NT2/D1 (cell line): ENCODE data around the gene ENO4.

Experiments used
- DNase-seq: peaks from one replicate; pipeline ENCODE4 v3.0.0-alpha.2; 2011; ENCODE audit warnings: low read depth, low spot score
- H3K27me3 ChIP-seq: 2 replicates; pipeline ENCODE4 v1.6.0; 2011; ENCODE audit warnings: mild to moderate bottlenecking; ENCODE audit not compliant: insufficient read length, insufficient read depth
- H3K36me3 ChIP-seq: 2 replicates; pipeline ENCODE4 v1.6.1; 2011; ENCODE audit warnings: mild to moderate bottlenecking, low read length, mixed read lengths; ENCODE audit not compliant: insufficient read depth, insufficient read length
- H3K4me1 ChIP-seq: 2 replicates; pipeline ENCODE4 v1.5.1; 2011; ENCODE audit not compliant: insufficient read depth, insufficient read length
- H3K4me3 ChIP-seq: 2 replicates; pipeline ENCODE4 v1.5.1; 2011; ENCODE audit warnings: low read depth; ENCODE audit not compliant: insufficient read length
- H3K9ac ChIP-seq: 2 replicates; pipeline ENCODE4 v1.6.0; 2011; ENCODE audit warnings: low read depth; ENCODE audit not compliant: insufficient read length
- H3K9me3 ChIP-seq: 2 replicates; pipeline ENCODE4 v1.5.1; 2011; ENCODE audit warnings: mild to moderate bottlenecking, low read length; ENCODE audit not compliant: insufficient read depth
- SUZ12 ChIP-seq: IDR thresholded peaks from 2 replicates; pipeline ENCODE4 v1.6.1; 2011; ENCODE audit not compliant: insufficient read length, insufficient read depth; ENCODE audit errors: extremely low read depth
- YY1 ChIP-seq: IDR thresholded peaks from 2 replicates; pipeline ENCODE4 v1.6.1; 2011; ENCODE audit not compliant: insufficient read length, insufficient read depth
- ZNF274 ChIP-seq: IDR thresholded peaks from 2 replicates; pipeline ENCODE4 v1.6.1; 2011; ENCODE audit warnings: mild to moderate bottlenecking, low read depth, low read length

Gene ENO4

GRCh38 chr10:116886772-116887171, 37.5 kb downstream of the ENO4 start:
- no peak for DNase-seq
- Histone ChIP-seq H3K36me3 (no peaks in the 10 kb centered on the region), H3K4me3 (no peak overlapping the region), H3K27me3 (no peaks in the 10 kb centered on the region), H3K9me3 (no peaks in the 10 kb centered on the region), H3K4me1 (peaks cover 7% of the 10 kb centered on the region), H3K9ac (no peak overlapping the region)
- no peak for TF ChIP-seq YY1
- no peak for TF ChIP-seq ZNF274
- TF ChIP-seq SUZ12 = no peak

DNA sequence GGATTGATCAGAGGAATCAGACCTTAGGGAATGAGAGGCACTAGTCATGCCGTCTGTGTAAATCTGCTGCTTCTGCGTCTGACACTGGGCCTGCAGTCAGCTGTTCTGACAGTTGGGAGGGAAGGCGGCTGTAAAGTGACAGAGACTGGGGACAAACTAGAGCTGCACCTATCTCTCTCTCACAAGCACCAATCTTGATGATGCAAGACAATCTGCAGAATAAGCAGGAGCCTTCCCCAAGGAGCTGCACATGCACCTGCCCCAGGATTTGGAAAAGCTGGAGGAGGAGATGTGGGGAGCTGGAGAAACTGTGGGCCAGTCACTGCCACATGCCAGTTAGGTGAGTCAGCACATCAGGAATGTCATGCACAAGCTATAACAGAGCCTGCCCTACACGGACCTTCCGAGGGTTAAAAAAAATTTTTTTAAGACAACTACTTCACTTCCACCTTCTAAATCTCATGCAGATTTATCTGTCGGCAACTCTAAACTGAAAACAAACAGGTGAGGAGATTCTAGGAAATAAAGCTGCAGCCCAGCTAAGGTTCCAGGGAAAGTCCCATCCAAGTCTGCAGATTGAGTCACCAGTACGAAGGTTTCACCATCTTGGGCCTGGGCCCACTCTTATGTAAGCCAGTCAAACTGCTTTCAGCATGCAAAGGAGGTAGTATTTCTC, 39.2 kb downstream of the ENO4 start:
- TF ChIP-seq ZNF274 (no peak), YY1 (no peak), SUZ12 (no peak)
- Histone ChIP-seq H3K4me3 (no peak overlapping the region), H3K36me3 (no peaks in the 10 kb centered on the region), H3K27me3 (no peaks in the 10 kb centered on the region), H3K4me1 (peaks cover 7% of the 10 kb centered on the region), H3K9ac (no peak overlapping the region), H3K9me3 (no peaks in the 10 kb centered on the region)
- DNase-seq = peak; percentile 57

GRCh38 chr10:116889066-116889465, 39.8 kb downstream of the ENO4 start:
- H3K9ac ChIP-seq = no peak overlapping the region
- no peak for TF ChIP-seq SUZ12
- no peak for TF ChIP-seq ZNF274
- no peak for TF ChIP-seq YY1
- no peaks in the 10 kb centered on the region for H3K36me3 ChIP-seq
- no peak overlapping the region for H3K4me3 ChIP-seq
- peaks cover 7% of the 10 kb centered on the region for H3K4me1 ChIP-seq
- no peaks in the 10 kb centered on the region for H3K27me3 ChIP-seq
- no peaks in the 10 kb centered on the region for H3K9me3 ChIP-seq
- no peak for DNase-seq

DNA sequence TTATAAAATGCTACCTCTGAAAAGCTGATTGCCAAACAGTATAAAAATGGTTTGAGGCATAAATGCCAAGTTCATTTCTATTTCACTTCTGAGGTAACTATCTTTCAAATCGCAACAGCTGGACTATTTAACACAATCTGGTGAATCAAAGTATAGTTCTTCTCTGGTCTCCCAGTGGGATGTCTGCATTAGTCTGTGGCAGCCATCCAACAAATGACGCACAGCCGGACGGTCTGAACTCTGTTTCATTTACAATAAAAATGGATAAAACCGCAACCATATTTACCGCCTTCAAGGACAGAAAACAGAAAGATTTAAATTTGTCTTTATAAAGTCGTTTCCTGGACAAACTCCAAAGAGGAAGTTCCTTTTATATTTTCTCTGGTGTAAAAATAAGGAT, 41.9 kb downstream of the ENO4 start:
- H3K9me3 ChIP-seq = no peaks in the 10 kb centered on the region
- no peak for DNase-seq
- TF ChIP-seq SUZ12 (no peak), ZNF274 (no peak)
- no peak overlapping the region for H3K4me3 ChIP-seq
- peaks cover 7% of the 10 kb centered on the region for H3K4me1 ChIP-seq
- H3K36me3 ChIP-seq = no peaks in the 10 kb centered on the region
- no peak overlapping the region for H3K9ac ChIP-seq
- H3K27me3 ChIP-seq = no peaks in the 10 kb centered on the region

DNA sequence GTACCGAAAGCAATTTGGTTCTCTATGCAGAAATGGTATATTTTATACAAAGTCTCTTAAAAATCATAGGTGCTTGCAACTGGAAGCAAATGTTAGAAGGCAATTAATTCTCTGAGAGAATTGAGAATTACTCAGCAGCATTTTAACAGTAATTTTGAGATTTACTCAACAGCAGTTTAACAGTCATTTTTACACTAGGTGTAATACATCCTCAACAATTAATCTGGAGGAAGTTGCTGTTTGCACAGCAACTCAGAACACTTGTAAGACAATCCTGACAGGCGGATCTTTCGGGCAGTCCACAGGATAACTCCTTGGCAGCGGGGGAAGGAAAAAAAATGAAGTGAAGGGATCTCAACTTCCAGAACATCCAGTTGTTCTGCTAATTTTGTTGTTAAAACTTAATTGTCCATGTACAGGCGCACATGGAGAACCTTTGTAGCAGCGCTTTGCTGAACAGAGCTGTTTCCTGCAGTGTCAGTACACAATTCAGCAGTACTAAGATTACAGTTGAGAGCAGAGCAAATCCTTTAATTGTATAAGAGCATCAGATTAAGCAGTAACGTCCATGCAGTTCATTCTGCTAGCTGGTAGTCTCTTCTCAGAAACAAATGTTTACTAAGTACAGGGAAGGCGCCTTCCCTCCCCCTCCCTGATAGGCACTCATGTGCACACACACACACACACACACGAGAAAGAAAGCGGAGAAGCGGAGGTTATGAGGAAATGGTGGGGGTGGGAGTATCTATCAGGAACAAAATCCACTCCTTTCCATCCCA, 43.8 kb downstream of the ENO4 start:
- no peak for TF ChIP-seq ZNF274
- TF ChIP-seq SUZ12 = no peak
- TF ChIP-seq YY1 = no peak
- H3K4me1 ChIP-seq = peaks cover 2% of the 10 kb centered on the region

GRCh38 chr10:116893686-116894037, 44.4 kb downstream of the ENO4 start:
- Histone ChIP-seq H3K4me1 (no peaks in the 10 kb centered on the region), H3K27me3 (no peaks in the 10 kb centered on the region), H3K36me3 (no peaks in the 10 kb centered on the region), H3K9ac (no peak overlapping the region), H3K9me3 (no peaks in the 10 kb centered on the region), H3K4me3 (no peak overlapping the region)
- TF ChIP-seq SUZ12 (no peak), ZNF274 (no peak), YY1 (no peak)
- no peak for DNase-seq

More for the DNA sequence above, 43.8 kb downstream of the ENO4 start:
- Histone ChIP-seq H3K9ac (no peak overlapping the region), H3K27me3 (no peaks in the 10 kb centered on the region), H3K36me3 (no peaks in the 10 kb centered on the region), H3K9me3 (no peaks in the 10 kb centered on the region), H3K4me3 (no peak overlapping the region)
- DNase-seq = no peak

DNA sequence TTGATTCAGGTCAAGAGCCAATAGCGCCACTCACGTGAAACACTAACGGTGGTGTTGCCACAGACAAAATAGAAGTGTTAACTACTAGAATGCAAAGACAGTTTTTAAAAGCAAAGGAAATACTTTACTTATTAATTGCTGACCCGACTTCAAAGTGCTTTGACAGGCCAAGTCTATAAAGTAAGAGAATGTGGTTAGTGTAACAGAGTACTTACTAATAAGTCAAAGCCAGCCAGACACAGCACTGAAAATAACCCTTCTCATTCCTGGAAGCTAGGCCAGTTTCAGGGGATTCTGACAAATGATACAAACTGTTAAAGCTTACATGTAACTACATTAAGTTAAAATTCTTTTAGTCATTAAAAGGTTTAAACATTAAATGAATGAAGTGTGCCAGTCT, 50.3 kb downstream of the ENO4 start:
- peaks cover 18% of the 10 kb centered on the region for H3K36me3 ChIP-seq
- no peaks in the 10 kb centered on the region for H3K4me1 ChIP-seq
- no peak overlapping the region for H3K9ac ChIP-seq
- no peak for DNase-seq
- no peak overlapping the region for H3K4me3 ChIP-seq
- no peaks in the 10 kb centered on the region for H3K9me3 ChIP-seq
- no peaks in the 10 kb centered on the region for H3K27me3 ChIP-seq
- TF ChIP-seq ZNF274 (no peak), SUZ12 (no peak), YY1 (no peak)
